Suprapubic skin (tissue), 4 donors: Measurements from ENCODE around the gene MUC21.

Experiments
- EP300 ChIP-seq: sonication (generic); formaldehyde crosslinking; IDR thresholded peaks from one replicate; pipeline ENCODE4 v1.6.1; 2017; ENCODE audit warnings: antibody characterized with exemption
- POLR2A ChIP-seq, 2 donors: fragments of 450-650 bp; IDR thresholded peaks; one replicate each; pipeline ENCODE4 v1.6.1; 2017; ENCODE audit warnings: antibody characterized with exemption in 2 of 2, mild to moderate bottlenecking in 2 of 2, moderate library complexity in 2 of 2
- POLR2AphosphoS5 ChIP-seq, 3 donors: sonication (generic); formaldehyde crosslinking; IDR thresholded peaks; one replicate each; pipeline ENCODE4 v1.6.1; 2017; ENCODE audit warnings: antibody characterized with exemption in 3 of 3
- TF ChIP-seq, protein P1 (sequence below), 2 donors: fragments of 200-600 bp in 1 of 2; fragments of 450-650 bp in 1 of 2; sonication (generic) in 1 of 2; IDR thresholded peaks; one replicate each; pipeline ENCODE4 v1.5.1; 2016 to 2019; ENCODE audit warnings: antibody characterized with exemption in 2 of 2, mild to moderate bottlenecking in 1 of 2, moderate library complexity in 1 of 2

DNA sequence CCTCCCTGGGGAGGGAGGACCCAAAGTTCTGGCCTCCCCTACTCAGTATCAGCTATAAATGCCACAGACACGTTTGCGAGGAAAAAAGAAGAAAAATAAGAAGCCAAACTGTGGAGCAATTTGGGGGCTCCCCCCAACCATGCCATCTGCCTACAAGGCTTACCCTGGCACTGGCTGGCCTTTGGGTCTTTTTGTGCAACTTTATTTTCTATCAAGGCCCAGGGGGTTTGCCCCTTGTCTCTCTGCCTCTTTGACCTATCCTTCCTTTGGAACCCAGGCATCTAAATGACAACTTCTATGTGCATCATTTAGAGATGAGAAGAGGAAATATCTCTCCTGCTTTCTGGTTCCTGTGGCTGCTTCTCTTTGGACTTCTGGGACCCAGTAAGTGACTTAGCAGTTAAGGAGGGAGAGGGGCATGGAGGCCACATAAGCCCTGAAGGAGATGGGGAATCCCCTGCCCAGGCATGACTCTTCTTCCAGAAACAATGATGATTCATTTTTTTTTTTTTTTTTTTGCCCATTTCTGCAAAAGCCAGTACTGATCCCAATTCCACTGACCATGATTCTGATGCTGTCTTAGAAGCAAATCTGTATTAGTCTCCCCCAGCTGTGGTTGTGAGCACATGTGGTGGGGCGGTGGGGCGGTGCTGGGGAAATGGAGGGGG lies 27.0 kb downstream of the MUC21 start, which contains the start of gene MUC22:
- TF ChIP-seq, protein P1, sequence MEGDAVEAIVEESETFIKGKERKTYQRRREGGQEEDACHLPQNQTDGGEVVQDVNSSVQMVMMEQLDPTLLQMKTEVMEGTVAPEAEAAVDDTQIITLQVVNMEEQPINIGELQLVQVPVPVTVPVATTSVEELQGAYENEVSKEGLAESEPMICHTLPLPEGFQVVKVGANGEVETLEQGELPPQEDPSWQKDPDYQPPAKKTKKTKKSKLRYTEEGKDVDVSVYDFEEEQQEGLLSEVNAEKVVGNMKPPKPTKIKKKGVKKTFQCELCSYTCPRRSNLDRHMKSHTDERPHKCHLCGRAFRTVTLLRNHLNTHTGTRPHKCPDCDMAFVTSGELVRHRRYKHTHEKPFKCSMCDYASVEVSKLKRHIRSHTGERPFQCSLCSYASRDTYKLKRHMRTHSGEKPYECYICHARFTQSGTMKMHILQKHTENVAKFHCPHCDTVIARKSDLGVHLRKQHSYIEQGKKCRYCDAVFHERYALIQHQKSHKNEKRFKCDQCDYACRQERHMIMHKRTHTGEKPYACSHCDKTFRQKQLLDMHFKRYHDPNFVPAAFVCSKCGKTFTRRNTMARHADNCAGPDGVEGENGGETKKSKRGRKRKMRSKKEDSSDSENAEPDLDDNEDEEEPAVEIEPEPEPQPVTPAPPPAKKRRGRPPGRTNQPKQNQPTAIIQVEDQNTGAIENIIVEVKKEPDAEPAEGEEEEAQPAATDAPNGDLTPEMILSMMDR (IDR thresholded peaks at IDR 0.05): no peak
- TF ChIP-seq POLR2AphosphoS5 (IDR thresholded peaks at IDR 0.05) (no peak), POLR2A (IDR thresholded peaks at IDR 0.05) (no peak), EP300 (no peak)
